ENCODE data around the gene SMIM28.

DNA sequence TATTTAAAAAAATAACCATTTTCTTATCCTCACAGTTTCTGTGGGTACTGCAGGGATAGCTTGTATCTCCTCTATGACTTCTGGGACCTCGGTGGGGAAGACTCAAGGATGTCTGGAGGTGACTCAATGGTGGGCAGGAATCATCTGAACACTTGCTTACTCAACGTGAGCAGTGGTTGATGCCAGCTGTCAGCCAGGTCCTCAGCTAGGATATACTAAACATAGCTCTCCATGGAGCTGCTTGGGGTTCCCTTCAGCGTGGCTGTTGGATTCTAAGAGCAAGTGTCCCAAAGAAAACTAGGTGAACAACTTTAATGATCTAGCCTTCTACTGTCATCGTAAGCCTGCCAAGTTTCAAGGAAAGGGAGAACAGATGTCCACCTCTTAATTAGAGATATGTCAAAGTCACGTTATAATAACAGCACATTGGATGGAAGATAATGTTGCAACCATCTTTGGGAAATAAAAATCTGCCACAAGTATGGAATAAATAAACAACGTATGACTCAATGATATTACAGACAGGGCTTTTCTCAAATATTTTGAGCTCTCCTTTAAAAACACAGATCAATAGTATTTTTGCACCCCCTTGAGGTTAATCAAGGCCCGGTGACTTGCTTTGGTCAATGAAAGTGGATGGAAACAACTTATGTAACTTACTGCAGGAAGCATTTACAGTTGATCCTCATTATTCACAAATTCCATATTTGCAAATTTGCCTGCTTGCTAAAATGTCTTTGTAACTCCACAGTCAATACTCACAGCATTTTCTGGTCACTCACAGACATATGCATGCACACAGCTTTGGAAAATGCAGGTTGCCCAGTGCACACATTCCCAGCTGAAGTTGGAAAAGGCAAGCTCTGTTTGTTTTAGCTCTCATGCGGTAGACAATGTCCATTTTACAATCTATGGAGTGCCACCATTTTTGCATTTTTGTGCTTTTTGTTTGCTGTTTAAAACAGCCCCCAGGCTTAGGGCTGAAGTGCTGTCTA, 19.7 kb downstream of the SMIM28 start:
- TF ChIP-seq, protein P1, sequence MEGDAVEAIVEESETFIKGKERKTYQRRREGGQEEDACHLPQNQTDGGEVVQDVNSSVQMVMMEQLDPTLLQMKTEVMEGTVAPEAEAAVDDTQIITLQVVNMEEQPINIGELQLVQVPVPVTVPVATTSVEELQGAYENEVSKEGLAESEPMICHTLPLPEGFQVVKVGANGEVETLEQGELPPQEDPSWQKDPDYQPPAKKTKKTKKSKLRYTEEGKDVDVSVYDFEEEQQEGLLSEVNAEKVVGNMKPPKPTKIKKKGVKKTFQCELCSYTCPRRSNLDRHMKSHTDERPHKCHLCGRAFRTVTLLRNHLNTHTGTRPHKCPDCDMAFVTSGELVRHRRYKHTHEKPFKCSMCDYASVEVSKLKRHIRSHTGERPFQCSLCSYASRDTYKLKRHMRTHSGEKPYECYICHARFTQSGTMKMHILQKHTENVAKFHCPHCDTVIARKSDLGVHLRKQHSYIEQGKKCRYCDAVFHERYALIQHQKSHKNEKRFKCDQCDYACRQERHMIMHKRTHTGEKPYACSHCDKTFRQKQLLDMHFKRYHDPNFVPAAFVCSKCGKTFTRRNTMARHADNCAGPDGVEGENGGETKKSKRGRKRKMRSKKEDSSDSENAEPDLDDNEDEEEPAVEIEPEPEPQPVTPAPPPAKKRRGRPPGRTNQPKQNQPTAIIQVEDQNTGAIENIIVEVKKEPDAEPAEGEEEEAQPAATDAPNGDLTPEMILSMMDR (conservative IDR thresholded peaks at IDR 0.05) = no peak
- no peak for TF ChIP-seq ZFX (IDR thresholded peaks at IDR 0.05)
